ENCODE measurements around the gene MNX1. TPM values are rescaled to one million over a fixed set of nuclear protein-coding genes. Genes with fewer than 3 reads are reported as not detected.

The MNX1 gene
- not detected in 2 replicates for total RNA-seq

GRCh38 chr7:157010588-157011332 lies at the start of gene MNX1:
Gene MNX1 (minus strand): TSS chr7:157010663. CDS start chr7:157010350, 313 bp downstream.
- no peak for TF ChIP-seq CTCF (IDR thresholded peaks at IDR 0.05; ENCODE audit: insufficient read depth, low read depth, low read length)
- peak within 1 kb of the TSS; percentile 51 for H3K4me3 ChIP-seq (ENCODE audit: low read depth, low read length)
- peak; percentile 24 for DNase-seq (ENCODE audit: low read depth)

- DNase-seq (ENCODE audit: low read depth), result no peak
- TF ChIP-seq CTCF (IDR thresholded peaks at IDR 0.05; ENCODE audit: insufficient read depth, low read depth, low read length), result no peak
- H3K4me3 ChIP-seq (ENCODE audit: low read depth, low read length), result no peak overlapping the region
Measured at GRCh38 chr7:157059534-157059933, 49.1 kb upstream of the MNX1 start.

- TF ChIP-seq CTCF (IDR thresholded peaks at IDR 0.05; ENCODE audit: insufficient read depth, low read depth, low read length), result no peak
- H3K4me3 ChIP-seq (ENCODE audit: low read depth, low read length), result no peak overlapping the region
- DNase-seq (ENCODE audit: low read depth), result no peak
Measured at GRCh38 chr7:157058701-157059100, 48.2 kb upstream of the MNX1 start.

GRCh38 chr7:157058068-157058467 lies 47.6 kb upstream of the MNX1 start:
- H3K4me3 ChIP-seq (ENCODE audit: low read depth, low read length), result no peak overlapping the region
- DNase-seq (ENCODE audit: low read depth), result no peak
- TF ChIP-seq CTCF (IDR thresholded peaks at IDR 0.05; ENCODE audit: insufficient read depth, low read depth, low read length), result no peak

GRCh38 chr7:157056957-157057902 lies 46.8 kb upstream of the MNX1 start:
- no peak for DNase-seq (ENCODE audit: low read depth)
- H3K4me3 ChIP-seq (ENCODE audit: low read depth, low read length), result no peak overlapping the region
- no peak for TF ChIP-seq CTCF (IDR thresholded peaks at IDR 0.05; ENCODE audit: insufficient read depth, low read depth, low read length)

- H3K4me3 ChIP-seq (ENCODE audit: low read depth, low read length), result no peak overlapping the region
- no peak for TF ChIP-seq CTCF (IDR thresholded peaks at IDR 0.05; ENCODE audit: insufficient read depth, low read depth, low read length)
- DNase-seq (ENCODE audit: low read depth), result no peak
Measured at GRCh38 chr7:157056246-157056645, 45.8 kb upstream of the MNX1 start.

Data from fibroblast of villous mesenchyme (primary cell).